ENCODE results near the gene CHST5.
"Not testable (repeated sequence)": the region's sequence is repeated elsewhere in the genome, so short reads cannot be mapped to it uniquely, and the experiment has no call there.

CHST5 gene

DNA sequence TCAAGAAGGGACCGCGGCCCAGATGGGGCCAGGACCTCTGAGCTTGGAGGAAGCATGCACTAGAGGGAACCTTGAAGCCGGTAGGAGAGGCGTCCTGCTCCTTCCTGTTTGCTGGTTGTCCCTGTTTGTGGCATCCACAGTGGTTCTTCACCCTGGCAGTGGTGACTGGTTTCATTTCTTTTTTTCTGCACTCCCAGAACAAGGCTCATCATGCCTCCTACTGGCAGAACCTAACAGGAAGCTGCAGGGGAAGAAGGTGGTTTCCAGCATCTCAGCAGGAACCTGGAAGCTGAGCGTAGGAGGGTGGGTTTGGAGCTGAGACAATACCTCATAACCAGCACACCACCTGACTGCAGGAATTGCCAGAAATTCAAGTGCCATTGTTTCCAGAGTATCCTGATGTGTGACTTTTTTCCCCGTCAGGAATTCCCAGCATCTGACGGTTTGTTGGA is 14.3 kb upstream of the CHST5 start:
- no peak for DNase-seq

DNA sequence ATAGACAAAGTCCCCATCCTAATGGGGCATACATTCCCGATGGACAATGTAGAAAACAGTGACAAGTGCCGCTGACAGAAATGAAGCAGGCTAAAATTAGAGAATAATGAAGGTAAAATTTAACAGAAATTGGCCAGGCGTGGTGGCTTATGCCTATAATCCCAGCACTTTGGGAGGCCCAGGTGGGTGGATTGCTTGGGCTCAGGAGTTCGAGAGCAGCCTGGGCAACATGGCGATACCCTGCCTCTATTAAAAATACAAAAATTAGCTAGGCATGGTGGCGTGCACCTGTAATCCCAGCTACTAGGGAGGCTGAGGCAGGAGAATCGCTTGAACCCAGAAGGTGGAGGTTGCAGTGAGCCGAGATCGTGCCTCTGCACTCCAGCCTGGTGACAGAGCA is 12.5 kb upstream of the CHST5 start:
- not testable (repeated sequence) for DNase-seq

DNA sequence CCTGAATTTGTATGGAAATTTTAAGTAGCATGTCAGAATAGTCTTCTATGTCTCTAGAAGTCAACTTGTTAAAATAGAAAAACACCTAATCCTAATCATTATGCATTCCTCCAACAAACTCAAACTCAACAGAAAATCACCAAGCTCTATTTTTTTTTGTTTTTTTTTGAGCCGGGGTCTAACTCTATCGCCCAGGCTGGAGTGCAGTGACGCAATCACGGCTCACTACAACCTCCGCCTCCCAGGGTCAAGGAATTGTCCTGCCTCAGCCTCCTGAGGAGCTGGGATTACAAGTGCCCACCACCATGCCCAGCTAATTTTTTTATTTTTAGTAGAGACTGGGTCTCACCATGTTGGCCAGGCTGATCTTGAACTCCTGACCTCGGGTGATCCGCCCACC is 10.4 kb upstream of the CHST5 start:
- DNase-seq, result no peak

DNA sequence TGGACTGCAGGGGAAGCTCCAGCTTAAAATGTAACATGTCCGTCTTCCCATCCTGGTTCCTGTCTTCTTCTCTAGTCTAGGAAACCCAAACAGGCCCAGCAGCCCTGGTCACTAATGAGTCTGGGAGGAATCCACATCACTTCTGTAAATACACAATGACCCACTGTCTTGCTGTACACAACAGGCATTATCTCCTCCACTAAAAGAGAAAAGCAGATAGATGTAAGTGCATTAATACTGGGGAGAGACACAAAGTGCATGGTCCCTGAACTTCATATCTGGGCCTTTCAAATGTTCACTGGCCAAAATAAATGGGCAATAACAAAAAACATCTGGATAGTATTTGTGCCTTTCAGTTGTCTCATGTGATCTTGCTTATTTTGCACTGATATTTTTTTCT is 10.0 kb upstream of the CHST5 start:
- not testable (repeated sequence) for DNase-seq

DNA sequence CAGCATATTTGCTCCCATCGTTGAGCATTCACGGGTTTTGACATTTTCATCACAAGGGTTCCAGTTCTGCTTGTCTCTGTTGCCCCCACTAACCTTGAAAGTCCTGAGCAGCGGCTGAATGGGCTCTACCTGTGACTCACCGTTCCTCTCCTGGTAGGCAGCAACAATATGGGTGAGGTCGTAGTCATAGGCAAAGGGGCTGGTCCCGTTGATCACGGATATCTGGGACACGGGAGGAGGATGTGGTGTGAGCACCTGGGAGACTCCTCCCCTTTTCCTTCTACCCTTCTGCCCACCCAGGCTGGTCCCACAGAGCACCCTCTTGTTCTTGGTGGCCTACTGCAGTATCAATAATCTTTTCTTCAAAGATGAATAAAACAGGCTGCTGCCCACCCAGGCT is 6.6 kb upstream of the CHST5 start:
- not testable (repeated sequence) for DNase-seq

DNA sequence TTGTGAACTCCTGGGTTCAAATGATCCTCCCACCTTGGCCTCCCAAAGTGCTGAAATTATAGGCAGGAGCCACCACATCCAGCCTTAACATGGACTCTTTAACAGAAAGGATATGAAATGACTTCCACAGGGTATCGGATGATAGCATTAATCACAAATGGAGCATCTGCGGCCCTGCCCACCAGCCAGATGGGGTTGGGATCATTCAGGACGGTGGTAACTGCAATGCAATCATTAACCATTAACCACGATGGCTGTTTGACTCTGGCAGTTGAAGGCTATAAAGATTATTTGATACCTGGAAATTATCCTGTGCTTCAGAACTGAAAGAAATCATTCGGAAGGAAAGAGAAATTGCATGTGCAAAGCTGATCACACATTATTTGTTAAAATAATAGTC is 5.3 kb upstream of the CHST5 start:
- no peak for DNase-seq

DNA sequence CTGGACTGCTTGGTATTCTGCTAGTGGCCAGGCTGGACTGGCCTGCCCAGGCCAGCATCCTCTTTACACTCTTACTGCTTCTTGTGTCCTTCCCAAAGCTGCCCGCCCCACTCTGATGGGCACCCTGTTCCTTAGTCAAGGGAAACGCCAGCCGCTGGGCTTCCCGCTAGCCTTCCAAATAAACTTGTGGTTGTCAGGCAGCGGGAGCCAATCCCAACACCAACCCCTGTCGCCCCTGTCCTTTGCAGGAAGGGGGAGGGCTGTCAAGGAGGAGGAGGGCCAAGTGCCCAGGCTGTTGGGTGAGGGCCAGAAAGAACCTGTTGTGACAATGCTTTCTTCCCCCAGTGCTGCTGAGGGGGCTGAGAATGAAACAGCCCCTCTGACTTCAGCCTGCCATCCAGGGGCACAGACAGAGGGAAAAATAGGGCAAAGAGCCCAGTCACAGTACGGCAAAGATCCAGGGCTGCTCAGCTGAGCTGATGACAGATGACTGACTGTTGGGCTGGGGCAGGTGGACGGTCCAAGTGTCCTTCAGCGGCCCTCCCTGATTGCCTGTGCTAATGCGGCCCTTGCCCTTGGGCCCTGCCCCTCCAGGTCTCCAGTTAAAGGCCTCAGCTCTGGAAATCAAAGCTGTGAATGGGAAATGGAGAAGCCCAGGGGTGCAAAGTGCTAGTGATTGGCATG is 3.1 kb upstream of the CHST5 start:
- not testable (repeated sequence) for DNase-seq

DNA sequence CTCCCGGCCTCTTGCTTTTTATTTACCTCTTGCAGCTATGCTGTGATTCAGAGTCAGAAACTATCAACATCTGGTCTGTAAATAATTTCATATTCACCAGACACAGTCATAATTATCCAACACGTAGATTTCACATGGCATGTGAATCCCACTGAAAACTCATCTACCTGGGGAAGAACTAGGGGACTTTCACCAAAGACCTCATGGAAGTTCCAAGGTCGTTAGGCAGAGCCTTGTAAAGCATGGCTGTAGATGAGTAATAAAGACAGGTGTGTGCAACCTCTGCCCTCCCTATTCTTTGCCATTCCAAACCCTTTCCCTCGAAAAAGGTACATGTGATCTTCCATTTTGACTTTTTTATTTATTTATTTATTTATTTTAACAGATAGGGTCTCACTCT is 1.9 kb upstream of the CHST5 start:
- no peak for DNase-seq

DNA sequence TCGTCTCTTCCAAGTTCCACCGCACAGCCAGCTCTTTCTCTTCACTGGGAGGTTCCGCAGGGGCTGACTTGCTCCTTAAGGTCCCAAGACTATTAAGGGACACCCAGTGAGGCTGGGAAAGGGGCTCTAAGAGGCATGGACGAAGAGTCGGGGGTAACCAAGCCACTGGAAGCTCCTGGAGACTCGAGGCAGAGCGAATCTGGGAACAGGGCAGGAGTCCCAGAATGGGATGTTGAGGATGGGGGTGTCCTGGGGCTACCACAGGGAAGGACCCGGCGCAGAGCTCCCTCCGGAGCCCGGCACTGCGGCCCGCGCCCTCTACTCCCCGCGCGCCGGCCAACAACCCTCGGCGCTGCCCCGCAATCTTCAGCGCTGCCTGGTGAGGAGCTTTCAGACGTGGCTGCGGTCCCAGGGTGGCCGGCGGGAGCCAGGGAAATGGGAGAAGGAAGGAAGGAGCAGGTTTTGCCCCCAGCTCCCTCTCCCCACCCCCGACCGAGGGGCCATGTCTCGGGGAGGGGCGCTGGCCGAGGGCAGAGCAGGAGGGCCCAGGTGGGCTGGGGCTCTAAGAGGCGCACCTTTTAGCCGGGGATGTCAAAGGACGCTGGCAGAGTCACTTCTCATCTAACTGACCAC is 581 bp downstream of the CHST5 start:
- DNase-seq, result no peak

DNA sequence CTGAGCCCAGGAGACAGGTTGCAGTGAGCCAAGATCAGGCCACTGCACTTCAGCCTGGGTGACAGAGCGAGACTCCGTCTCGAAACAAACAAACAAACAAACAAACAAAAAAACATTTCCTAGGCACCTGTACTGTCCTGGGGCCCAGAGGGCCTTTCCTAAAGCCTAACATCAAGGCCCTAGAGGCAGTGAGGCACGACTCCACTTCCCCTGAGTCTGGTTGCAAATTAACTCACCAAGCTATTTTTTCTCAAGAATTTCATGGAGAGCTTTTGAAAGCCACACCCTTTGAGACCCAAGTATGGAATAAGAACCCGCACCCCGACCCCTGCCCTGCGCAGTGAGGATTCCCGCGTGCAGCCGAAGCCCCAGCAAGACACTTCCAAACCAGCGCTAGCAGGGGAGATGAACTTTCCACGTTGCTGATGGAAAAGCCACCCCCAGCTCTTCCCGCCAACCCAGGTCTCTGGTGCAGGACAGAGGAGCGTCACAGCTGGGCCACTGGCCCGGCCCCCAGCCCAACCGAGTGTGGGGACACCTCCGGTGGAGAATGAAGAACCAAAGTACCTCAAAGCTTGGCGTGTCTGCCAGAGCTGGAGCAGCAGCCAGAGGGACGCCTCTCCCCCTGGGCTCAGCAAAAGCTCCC is 1.2 kb downstream of the CHST5 start:
- DNase-seq, result no peak

DNA sequence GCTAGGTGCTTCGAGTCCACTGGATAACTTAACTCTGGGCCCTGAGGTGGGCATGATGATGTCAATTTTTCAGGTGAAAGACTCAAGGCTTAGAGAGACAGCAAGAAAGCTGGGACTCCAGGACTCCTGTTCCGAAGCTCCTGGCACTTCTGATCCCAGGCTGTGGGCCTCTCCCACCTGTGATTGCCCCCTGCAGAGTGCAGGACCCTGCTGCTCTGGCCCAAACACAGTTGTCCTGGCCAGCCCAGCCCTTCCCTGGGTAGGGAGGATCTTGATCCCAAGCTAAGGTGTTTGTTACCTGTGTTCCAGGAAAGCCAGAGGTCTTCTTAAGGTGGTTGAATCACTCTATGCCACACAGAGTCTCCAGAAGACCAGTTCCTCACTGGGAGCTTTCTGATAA is 3.1 kb downstream of the CHST5 start:
- DNase-seq, result no peak

DNA sequence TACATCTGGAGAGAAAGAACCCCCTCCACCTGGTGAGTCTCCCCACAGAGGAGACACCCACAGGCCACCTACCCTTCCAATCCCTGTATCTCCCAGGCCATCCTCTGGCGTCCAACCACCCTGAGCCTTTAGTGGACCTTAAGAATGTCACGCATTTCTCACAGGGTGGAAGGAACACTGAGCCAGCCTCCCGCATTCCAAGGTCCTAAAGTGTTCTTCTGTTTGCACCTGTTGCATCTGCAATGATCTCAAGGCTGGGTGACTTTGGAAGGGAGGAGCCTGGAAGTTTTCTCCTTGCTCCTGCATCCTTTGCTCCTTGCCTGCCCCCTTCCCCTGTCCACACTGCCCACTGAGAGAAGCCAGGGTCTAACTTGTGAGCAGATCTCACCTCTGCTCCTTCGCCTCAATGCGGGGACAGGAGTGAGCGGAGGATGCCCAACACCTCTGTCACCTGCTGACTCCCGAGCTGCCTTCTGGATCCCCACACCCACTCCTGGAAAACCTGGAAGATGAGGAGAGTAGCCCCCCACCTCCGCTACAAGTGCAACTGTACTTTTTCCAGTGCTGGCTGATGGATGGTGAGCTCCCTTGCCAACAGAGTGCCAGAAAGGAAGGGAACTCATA is 3.7 kb downstream of the CHST5 start:
- DNase-seq, result no peak

DNA sequence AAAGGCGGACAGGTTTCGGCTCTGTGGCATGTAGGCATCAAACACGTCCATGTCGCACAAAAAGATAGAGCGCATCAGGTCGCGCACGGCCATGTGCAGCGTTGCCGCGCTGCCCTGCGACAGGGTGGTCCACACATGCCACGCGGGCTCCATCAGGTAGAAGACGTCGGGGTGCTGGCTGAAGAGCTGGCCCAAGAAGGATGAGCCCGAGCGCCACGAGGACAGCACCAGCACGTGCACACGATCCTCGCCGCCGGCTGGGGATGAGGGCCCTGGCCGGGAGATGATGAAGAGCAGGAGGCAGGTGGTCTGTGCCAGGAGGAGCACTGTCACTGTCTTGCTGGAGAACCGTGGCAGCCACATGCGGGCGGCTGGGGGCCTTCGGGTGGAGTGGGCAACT is 5.9 kb downstream of the CHST5 start:
- DNase-seq, result no peak

DNA sequence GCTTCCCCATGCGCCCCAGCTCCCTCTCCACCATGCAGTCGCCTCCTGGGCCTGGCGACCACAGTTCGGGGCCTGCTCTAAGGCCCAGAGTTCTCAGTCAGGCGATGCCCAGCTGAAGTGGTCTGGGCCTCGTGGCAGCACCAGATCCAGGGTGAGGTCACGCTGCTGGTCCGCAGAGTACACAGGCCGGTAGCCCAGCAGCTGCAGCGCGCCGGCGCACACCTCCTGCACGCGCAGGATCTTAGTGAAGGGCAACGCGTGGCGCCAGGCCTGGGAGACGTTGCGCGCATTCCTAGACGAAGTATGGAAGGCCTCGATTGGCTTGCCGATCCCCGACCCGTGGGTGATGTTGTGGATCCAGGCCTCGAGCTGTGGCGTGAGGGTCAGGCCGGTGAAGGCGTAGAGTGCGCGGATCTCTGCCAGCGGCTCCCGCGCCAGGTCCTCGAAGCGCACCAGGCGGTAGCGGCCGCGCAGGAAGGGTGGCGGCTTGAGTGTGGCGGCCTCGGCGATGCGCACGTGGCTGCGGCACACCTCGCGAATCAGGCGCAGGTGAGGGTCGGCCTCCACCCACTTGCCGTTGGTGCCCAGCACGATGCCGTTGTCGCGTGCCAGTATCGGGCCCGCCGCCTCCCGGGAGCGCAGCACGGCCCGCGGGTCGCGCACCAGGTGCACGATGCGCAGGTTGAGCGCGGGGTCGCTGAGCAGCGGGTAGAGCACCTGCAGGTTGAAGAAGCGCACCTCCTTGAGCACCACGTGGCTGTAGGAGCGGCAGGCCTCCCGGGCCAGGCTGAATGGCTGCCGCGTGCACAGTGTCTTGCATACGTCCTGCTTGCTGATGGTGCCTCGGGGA is 6.6 kb downstream of the CHST5 start:
- DNase-seq, result no peak

DNA sequence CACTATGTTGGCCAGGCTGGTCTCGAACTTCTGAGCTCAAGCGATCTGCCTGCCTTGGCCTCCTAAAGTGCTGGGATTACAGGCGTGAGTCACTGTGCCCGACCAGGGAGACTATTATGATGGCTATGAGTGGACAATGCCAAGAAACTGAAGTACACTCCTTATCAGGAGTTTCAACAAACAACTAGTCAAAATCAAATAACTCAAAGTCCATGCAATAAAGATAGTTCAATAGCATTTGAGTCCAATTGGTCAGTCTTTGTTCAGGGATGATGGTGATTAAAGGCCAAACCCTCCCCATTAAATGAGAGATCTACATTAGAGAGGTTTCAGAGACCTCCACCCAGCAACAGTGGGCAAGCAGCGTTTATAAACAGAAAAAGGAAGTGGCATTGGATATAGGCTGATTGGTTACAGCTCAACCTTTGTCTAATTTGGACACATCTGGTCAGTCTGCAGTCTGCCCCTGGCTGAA is 8.0 kb downstream of the CHST5 start:
- no peak for DNase-seq

DNA sequence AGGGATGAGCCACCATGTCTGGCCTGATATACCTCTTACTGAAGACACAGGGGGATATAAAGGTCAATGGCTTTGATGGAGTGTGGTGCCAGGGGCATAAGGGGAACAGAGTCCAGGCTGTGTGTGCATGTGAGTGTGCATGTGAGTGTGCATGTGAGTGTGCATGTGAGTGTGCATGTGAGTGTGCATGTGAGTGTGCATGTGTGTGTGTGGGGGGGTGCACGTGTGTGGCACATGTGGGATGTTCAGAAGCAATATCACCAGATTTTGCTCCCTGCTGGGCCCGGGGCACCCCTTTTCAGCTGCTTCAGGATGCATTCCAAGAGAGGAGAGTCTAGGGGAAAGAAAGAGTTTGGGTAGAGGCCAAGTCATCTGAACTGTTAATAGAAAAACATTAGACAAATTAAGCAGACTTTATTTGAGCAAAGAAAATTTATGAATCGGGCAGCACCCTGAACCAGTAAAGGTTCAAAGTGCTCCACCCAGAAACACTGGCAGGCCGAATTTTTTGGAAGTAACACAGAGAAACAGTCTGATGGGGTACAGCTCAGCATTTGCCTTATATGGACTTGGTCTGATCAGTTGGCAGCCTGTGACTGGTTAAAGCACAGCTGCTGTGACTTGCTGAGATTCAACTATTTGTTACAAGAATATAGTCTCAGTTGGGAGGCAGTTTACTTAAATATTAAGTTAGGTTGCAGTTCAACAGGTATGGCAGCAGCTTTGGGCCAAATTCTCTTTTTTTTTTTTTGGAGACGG is 9.7 kb downstream of the CHST5 start:
- no peak for DNase-seq

DNA sequence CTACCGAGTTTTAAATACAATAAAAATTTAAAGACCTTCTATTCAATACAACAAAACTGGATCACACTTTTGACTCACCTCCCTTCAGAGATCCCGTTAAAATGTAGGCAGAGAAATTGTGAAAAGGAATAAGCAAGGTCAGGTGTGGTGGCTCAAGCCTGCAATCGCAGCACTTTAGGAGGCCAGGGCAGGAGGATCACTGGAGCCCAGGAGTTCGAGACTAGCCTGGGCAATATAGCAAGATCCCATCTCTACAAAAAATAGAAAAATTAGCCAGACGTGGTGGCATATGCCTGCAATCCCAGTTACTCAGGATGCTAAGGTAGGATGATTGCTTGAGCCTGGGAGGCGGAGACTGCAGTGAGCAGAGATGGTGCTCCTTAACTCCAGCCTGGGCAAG is 16.7 kb downstream of the CHST5 start:
- no peak for DNase-seq

DNA sequence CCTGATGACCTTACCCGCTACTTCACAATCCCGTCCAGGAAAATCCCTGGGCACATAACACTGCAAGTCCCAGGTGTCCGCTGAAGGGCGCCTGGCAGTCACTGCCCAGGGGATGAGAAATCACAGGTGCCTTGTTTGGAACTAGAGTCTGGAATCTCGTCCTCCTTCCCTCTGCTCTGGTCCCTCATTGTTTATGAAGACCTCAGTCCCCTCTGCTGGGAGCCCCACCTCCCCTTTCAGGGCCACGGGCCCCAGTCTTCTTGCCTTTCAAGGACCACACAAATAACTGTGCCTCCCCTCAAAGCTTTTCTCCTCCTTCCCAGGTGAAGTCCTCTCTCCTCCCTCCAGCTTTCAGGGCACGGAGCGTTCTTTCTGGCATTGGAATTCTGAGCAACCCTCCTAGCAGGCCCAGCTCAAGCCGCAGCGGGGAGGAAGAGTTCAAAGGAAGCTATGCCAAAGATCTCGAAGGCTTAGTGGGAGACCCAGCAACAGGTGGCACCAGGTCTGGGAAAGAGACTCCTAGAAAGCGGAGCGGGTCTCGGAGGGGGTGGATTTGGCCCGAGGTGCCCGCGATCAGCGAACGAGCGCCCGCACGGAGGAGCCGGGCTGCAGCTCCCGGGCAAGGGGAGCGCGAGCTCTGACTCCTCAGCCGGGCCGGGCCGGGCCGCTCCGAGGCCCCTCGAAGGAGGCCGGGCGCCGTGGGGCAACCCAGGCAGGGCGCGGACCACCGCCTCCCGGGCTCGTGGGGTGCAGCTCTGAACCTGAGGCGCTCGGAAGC is 19.5 kb downstream of the CHST5 start:
- not testable (repeated sequence) for DNase-seq

DNA sequence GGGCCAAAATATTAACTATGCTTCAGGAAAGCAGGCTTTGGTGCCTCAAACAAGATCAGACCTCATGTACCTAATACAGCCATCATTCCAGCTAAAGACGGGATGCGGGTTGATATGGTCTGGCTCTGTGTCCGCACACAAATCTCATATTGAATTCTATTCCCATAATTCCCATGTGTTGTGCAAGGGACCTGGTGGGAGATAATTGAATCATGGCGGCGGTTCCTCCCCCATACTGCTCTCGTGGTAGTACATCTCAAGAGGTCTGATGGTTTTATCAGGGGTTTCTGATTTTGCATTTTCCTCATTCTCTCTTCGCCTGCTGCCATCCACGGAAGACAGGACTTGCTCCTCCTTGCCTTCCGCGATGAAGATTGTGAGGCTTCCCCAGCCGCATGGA is 21.6 kb downstream of the CHST5 start:
- DNase-seq, result no peak

DNA sequence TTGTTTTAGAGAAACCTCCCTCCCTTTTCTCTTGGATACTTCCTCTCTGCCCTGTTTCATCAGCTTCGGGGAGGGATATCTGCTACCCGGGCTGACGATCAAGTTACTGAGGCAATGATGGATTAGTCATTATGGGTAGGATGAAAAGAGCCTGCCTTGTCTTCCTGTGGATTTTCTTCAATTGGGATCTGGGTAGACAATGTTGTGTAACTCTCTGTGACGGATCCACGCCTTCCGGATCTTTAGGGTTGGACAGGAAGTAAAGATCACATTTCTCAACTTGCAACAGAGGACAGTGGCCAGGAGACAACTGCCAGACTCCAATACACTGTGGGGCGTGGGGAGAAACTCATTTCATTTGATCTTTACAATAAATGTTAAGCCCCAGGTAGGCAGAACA is 29.3 kb downstream of the CHST5 start:
- DNase-seq, result no peak

DNA sequence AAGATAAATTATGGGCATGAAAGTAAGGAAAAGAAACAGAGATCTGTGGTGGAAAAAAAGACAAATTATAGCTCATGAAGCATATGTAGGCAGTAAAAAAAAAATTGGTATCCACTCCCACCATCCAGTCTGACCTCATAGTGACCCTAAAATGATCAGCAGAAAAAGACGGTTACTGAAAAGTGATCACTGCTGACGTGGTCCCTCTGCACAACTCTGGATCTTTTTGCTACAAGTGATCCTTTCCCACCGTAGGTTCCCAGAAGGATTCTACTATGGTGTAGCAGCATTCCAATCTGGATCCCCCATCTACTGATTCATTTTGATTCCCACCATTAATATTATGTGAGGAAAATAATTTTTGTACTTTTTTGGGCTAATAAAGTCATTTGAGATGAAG is 29.8 kb downstream of the CHST5 start:
- DNase-seq, result no peak
